ENCODE results near the gene HLA-DMA.

DNA sequence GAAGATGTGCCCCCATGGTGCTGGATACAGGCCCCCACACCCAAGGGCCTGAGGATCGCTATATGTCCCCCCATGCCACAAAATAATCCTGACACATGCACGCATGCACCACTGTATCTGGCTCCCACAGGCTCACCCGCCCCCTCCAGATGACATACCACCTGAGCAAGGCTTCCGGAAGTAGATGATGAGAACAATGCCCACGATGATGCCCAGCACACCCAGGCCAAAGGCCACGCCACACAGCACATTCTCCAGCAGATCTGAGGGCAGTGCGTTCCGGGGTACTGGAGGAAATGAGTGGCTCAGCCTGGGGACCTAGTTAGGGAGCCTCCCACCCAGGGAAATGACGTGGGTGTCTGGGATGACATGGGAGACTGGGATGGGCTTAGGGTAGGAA is 3.8 kb downstream of the HLA-DMA start:
- TF ChIP-seq, protein P1, sequence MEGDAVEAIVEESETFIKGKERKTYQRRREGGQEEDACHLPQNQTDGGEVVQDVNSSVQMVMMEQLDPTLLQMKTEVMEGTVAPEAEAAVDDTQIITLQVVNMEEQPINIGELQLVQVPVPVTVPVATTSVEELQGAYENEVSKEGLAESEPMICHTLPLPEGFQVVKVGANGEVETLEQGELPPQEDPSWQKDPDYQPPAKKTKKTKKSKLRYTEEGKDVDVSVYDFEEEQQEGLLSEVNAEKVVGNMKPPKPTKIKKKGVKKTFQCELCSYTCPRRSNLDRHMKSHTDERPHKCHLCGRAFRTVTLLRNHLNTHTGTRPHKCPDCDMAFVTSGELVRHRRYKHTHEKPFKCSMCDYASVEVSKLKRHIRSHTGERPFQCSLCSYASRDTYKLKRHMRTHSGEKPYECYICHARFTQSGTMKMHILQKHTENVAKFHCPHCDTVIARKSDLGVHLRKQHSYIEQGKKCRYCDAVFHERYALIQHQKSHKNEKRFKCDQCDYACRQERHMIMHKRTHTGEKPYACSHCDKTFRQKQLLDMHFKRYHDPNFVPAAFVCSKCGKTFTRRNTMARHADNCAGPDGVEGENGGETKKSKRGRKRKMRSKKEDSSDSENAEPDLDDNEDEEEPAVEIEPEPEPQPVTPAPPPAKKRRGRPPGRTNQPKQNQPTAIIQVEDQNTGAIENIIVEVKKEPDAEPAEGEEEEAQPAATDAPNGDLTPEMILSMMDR (IDR thresholded peaks at IDR 0.05) = no peak
- no peak for TF ChIP-seq POLR2AphosphoS5 (IDR thresholded peaks at IDR 0.05)
